CD1c-positive myeloid dendritic cell (primary cell): ENCODE data around the gene ZNF738.

Experiments used
- DNase-seq: peaks from one replicate; pipeline ENCODE4 v3.0.0-alpha.2; 2016; ENCODE audit errors: extremely low spot score

Gene ZNF738

DNA sequence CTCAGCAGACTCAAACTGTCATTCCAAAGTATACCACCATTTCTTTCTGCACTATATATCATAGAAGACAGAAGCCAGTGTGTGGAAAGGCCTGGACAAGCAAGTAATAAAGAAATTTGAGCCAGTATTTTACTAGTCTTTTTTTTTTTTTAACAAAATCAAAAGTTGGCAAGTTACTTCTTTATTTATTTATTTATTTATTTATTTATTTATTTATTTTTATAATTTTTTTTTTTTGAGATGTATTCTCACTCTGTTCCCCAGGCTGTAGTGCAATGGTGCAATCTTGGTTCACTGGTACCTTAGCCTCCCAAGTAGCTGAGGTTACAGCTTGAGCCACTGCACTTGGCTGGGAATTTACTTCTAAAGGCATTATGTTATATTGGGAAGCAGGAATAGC lies 63.4 kb downstream of the ZNF738 start:
- no peak for DNase-seq

DNA sequence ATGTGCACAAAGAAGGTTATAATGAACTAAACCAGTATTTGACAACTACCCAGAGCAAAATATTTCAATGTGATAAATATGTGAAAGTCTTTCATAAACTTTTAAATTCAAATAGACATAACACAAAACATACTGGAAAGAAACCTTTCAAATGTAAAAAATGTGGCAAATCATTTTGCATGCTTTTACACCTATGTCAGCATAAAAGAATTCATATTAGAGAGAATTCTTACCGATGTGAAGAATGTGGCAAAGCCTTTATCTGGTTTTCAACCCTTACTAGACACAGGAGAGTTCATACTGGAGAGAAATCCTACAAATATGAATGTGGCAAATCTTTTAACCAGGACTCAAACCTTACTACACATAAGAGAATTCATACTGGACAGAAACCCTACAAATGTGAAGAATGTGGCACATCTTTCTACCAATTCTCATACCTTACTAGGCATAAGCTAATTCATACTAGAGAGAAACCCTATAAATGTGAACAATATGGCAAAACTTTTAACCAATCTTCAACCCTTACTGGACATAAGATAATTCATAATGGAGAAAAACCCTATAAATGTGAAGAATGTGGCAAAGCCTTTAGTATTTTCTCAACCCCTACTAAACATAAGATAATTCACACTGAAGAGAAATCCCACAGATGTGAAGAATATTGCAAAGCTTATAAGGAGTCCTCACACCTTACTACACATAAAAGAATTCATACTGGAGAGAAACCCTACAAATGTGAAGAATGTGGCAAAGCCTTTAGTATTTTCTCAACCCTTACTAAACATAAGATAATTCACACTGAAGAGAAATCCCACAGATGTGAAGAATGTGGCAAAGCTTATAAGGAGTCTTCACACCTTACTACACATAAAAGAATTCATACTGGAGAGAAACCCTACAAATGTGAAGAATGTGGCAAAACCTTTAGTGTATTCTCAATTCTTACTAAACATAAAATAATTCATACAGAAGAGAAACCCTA lies 64.5 kb downstream of the ZNF738 start:
- no peak for DNase-seq
